Loucy (cell line): Measurements from ENCODE around the gene POMP.
"Not testable (repeated sequence)": the region's sequence is repeated elsewhere in the genome, so short reads cannot be mapped to it uniquely, and the experiment has no call there.

Experiments used
- H2AFZ ChIP-seq: fragments of 200-600 bp; sonication (generic); 2 replicates; pipeline ENCODE4 v1.6.0; 2016; ENCODE audit warnings: antibody characterized with exemption, mild to moderate bottlenecking, low read length, moderate library complexity
- H3F3A ChIP-seq: fragments of 200-600 bp; 2 replicates; pipeline ENCODE4 v1.6.0; 2016; ENCODE audit warnings: antibody characterized with exemption, low read depth, mild to moderate bottlenecking
- H3K27me3 ChIP-seq: fragments of 200-600 bp; sonication (generic); 2 replicates; pipeline ENCODE4 v1.6.1; 2014; ENCODE audit warnings: low read length, mild to moderate bottlenecking; ENCODE audit not compliant: insufficient read depth, poor library complexity, severe bottlenecking
- H3K36me3 ChIP-seq: fragments of 200-600 bp; sonication (generic); 2 replicates; pipeline ENCODE4 v1.6.1; 2016; ENCODE audit warnings: low read length; ENCODE audit not compliant: insufficient read depth
- H3K4me1 ChIP-seq: fragments of 200-600 bp; sonication (generic); 2 replicates; pipeline ENCODE4 v1.5.1; 2014; ENCODE audit warnings: low read length, mild to moderate bottlenecking; ENCODE audit not compliant: insufficient read depth, poor library complexity, severe bottlenecking
- H3K4me2 ChIP-seq: fragments of 200-600 bp; sonication (generic); 2 replicates; pipeline ENCODE4 v1.6.0; 2014; ENCODE audit warnings: antibody characterized with exemption, low read length, low read depth, mild to moderate bottlenecking; ENCODE audit not compliant: poor library complexity, severe bottlenecking
- H3K4me3 ChIP-seq: fragments of 200-600 bp; sonication (generic); 2 replicates; pipeline ENCODE4 v1.5.1; 2014; ENCODE audit warnings: low read length, mild to moderate bottlenecking, mixed read lengths; ENCODE audit not compliant: poor library complexity, severe bottlenecking
- H3K79me2 ChIP-seq: fragments of 200-600 bp; sonication (generic); 2 replicates; pipeline ENCODE4 v1.6.1; 2014; ENCODE audit warnings: low read length; ENCODE audit not compliant: insufficient read depth
- H3K9ac ChIP-seq: fragments of 200-600 bp; sonication (generic); 2 replicates; pipeline ENCODE4 v1.6.0; 2014; ENCODE audit warnings: mild to moderate bottlenecking, low read depth, low read length, moderate library complexity; ENCODE audit not compliant: poor library complexity, severe bottlenecking
- H3K9me2 ChIP-seq: fragments of 200-600 bp; sonication (generic); replicated peaks from 2 replicates; pipeline ENCODE4 v1.6.1; 2016; ENCODE audit warnings: low read depth, low read length, mixed read lengths
- H3K9me3 ChIP-seq: fragments of 200-600 bp; sonication (generic); 2 replicates; pipeline ENCODE4 v1.6.1; 2014; ENCODE audit warnings: mild to moderate bottlenecking, antibody characterized with exemption, low read length, low read depth; ENCODE audit not compliant: insufficient read depth
- H4K20me1 ChIP-seq: fragments of 200-600 bp; sonication (generic); 2 replicates; pipeline ENCODE4 v1.6.0; 2014; ENCODE audit warnings: antibody characterized with exemption, low read length, mild to moderate bottlenecking; ENCODE audit not compliant: insufficient read depth, poor library complexity, severe bottlenecking
- EZH2phosphoT487 ChIP-seq: fragments of 200-600 bp; IDR thresholded peaks from 2 replicates; pipeline ENCODE4 v1.6.1; 2018; ENCODE audit warnings: antibody characterized with exemption, mild to moderate bottlenecking, moderate library complexity, borderline replicate concordance
- TF ChIP-seq, protein P1 (sequence below): fragments of 200-600 bp; sonication (generic); conservative IDR thresholded peaks from 2 replicates; pipeline ENCODE4 v1.5.1; 2014; ENCODE audit warnings: mild to moderate bottlenecking, antibody characterized with exemption, low read length

POMP gene

DNA sequence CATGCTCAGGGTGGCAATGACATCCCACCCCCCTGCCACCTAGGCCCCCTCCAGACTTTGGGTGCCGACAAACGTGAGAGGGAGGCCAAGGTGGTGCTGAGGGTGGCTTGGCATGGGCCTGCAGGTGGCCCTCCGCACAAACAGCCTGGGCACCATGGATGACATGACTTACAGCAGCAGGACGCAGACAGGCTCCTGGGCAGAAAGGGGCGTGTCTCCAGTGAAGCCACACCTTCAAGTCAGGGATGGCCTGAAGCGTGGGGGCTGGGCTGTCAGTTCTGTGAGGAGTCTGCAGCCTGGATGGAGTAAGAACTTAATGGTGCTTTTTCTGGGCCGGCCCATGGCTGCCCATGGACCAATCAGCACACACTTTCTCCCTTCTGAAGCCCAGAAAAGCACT is 25.3 kb downstream of the POMP start:
- Histone ChIP-seq H2AFZ (no peak overlapping the region), H3K9ac (no peak overlapping the region), H3K27me3 (no peaks in the 10 kb centered on the region), H3F3A (no peaks in the 10 kb centered on the region), H3K9me2 (no peaks in the 10 kb centered on the region), H3K4me3 (no peak overlapping the region), H3K36me3 (peaks cover 3% of the 10 kb centered on the region), H3K9me3 (no peaks in the 10 kb centered on the region), H4K20me1 (no peaks in the 10 kb centered on the region), H3K4me2 (no peak overlapping the region), H3K4me1 (no peaks in the 10 kb centered on the region), H3K79me2 (no peaks in the 10 kb centered on the region)
- TF ChIP-seq EZH2phosphoT487: no peak
- TF ChIP-seq, protein P1, sequence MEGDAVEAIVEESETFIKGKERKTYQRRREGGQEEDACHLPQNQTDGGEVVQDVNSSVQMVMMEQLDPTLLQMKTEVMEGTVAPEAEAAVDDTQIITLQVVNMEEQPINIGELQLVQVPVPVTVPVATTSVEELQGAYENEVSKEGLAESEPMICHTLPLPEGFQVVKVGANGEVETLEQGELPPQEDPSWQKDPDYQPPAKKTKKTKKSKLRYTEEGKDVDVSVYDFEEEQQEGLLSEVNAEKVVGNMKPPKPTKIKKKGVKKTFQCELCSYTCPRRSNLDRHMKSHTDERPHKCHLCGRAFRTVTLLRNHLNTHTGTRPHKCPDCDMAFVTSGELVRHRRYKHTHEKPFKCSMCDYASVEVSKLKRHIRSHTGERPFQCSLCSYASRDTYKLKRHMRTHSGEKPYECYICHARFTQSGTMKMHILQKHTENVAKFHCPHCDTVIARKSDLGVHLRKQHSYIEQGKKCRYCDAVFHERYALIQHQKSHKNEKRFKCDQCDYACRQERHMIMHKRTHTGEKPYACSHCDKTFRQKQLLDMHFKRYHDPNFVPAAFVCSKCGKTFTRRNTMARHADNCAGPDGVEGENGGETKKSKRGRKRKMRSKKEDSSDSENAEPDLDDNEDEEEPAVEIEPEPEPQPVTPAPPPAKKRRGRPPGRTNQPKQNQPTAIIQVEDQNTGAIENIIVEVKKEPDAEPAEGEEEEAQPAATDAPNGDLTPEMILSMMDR: no peak

DNA sequence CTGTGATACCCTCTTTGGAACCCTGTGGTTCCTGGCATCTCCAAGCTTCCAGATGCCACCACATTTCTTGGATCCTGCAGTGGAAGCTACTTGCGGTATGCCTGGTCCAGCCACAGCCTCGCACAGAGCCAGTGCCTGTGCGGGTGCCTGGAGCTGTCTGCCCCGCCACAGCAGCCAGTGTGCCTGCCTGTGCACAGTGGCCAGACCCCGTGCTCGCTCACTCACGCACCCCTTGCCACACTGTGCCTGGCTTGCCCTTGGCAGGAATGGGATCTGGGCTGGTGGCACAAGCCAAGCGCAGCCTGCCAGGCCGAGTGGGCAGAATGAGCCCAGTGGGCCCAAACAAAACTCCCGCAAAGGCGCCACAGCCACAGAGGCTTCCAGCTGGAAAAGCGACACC is 26.2 kb downstream of the POMP start:
- H3K9me2 ChIP-seq: no peaks in the 10 kb centered on the region
- no peaks in the 10 kb centered on the region for H3K79me2 ChIP-seq
- no peak overlapping the region for H3K4me3 ChIP-seq
- no peak overlapping the region for H3K9ac ChIP-seq
- no peak overlapping the region for H2AFZ ChIP-seq
- TF ChIP-seq EZH2phosphoT487: no peak
- TF ChIP-seq, protein P1: no peak
- H4K20me1 ChIP-seq: no peaks in the 10 kb centered on the region
- H3K4me2 ChIP-seq: no peak overlapping the region
- no peaks in the 10 kb centered on the region for H3K9me3 ChIP-seq
- H3K27me3 ChIP-seq: no peaks in the 10 kb centered on the region
- H3F3A ChIP-seq: no peaks in the 10 kb centered on the region
- H3K4me1 ChIP-seq: no peaks in the 10 kb centered on the region
- no peaks in the 10 kb centered on the region; the same call in 1 of the 2 replicates for H3K36me3 ChIP-seq

DNA sequence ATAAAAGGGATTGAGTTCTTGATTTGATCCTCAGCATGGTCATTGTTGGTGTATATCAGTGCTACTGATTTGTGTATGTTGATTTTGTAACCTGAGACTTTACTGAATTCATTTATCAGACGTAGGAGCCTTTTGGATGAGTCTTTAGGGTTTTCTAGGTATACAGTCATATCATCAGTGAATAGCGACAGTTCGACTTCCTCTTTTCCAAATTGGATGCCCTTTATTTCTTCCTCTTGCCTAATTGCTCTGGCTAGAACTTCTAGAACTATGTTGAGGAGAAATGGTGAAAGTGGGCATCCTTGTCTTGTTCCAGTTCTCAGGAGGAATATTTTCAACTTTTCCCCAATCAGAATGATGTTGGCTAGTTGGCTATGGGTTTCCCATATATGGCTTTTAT is 27.0 kb downstream of the POMP start:
- Histone ChIP-seq H3F3A (no peaks in the 10 kb centered on the region), H4K20me1 (no peaks in the 10 kb centered on the region), H3K36me3 (no peaks in the 10 kb centered on the region), H3K4me2 (no peak overlapping the region), H3K4me3 (no peak overlapping the region), H3K27me3 (no peaks in the 10 kb centered on the region), H3K9ac (no peak overlapping the region), H3K9me2 (no peaks in the 10 kb centered on the region), H2AFZ (no peak overlapping the region), H3K9me3 (no peaks in the 10 kb centered on the region), H3K79me2 (no peaks in the 10 kb centered on the region), H3K4me1 (no peaks in the 10 kb centered on the region)
- no peak for TF ChIP-seq EZH2phosphoT487
- TF ChIP-seq, protein P1: no peak

DNA sequence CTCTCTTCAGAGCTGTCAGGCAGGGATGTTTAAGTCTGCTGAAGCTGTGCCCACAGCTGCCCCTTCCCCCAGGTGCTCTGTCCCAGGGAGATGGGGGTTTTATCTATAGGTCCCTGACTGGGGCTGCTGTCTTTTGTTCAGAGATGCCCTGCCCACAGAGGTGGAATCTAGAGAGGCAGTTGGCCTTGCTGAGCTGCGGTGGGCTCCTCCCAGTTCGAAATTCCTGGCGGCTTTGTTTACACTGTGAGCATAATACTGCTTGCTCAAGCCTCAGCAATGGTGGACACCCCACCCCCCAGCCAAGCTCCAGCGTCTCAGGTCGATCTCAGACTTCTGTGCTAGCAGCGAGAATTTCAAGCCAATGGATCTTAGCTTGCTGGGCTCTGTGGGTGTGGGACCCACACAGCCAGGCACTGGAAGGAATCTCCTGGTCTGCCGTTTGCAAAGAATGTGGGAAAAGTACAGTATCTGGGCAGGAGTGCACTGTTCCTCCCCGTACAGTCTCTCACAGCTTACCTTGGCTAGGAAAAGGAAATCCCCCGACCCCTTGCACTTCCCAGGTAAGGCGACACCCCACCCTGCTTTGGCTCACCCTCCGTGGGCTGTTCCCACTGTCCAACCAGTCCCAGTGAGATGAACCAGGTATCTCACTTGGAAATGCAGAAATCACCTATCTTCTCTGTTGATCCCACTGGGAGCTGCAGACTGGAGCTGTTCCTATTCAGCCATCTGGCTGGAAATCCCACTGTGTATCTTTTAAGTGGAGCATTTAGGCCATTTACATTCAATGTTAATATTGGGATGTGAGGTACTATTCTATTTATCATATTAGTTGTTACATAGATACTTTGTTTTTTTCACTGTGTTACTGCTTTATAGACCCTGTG is 34.9 kb downstream of the POMP start:
- H4K20me1 ChIP-seq, H3K27me3 ChIP-seq, H3K4me2 ChIP-seq, H3K36me3 ChIP-seq, H3K9me3 ChIP-seq, H3K4me1 ChIP-seq, H3F3A ChIP-seq, H3K4me3 ChIP-seq, H3K79me2 ChIP-seq, H3K9ac ChIP-seq, H3K9me2 ChIP-seq, H2AFZ ChIP-seq: not testable (repeated sequence)
